Right lobe of liver (tissue), 6 donors: Measurements from ENCODE around the gene KIAA0513. TPM values are rescaled to one million over a fixed set of nuclear protein-coding genes. Genes with fewer than 3 reads are reported as not detected.
A peak's percentile ranks its signal among the peaks of the same experiment; 100 is the strongest.

Source experiments
- ATAC-seq, 4 donors: fragments of 200-7000 bp; cut with Tn5 transposase; one replicate each; pipeline ENCODE4 v1.9.1; 2020; ENCODE audit warnings: mild to moderate bottlenecking in 4 of 4, moderate library complexity in 4 of 4
- DNase-seq, 3 donors: peaks; one replicate each; pipeline ENCODE4 v3.0.0-alpha.2; 2020
- H3K27ac ChIP-seq, 3 donors: fragments of 200-600 bp; one replicate each; pipeline ENCODE4 v1.8.0; 2022
- H3K27me3 ChIP-seq, 2 donors: fragments of 200-600 bp; one replicate each; pipeline ENCODE4 v1.8.0; 2022
- H3K36me3 ChIP-seq, 4 donors: fragments of 200-600 bp; sonication (generic) in 1 of 4; one replicate each; pipeline versions ENCODE4 v1.5.1 to v1.8.0; 2017 to 2022; ENCODE audit warnings: control low read depth in 1 of 4
- H3K4me1 ChIP-seq, 4 donors: fragments of 200-600 bp; sonication (generic) in 1 of 4; one replicate each; pipeline versions ENCODE4 v1.5.1 to v1.8.0; 2017 to 2022; ENCODE audit warnings: control low read depth in 1 of 4
- H3K4me3 ChIP-seq, 3 donors: fragments of 200-600 bp; one replicate each; pipeline ENCODE4 v1.8.0; 2022
- H3K9me3 ChIP-seq, 4 donors: fragments of 200-600 bp; sonication (generic) in 1 of 4; one replicate each; pipeline versions ENCODE4 v1.5.1 to v1.8.0; 2017 to 2022; ENCODE audit warnings: control low read depth in 1 of 4
- CTCF ChIP-seq, 4 donors: fragments of 200-600 bp in 3 of 4; fragments of 450-650 bp in 1 of 4; IDR thresholded peaks; one replicate each; pipeline versions ENCODE4 v1.5.1 to v1.8.0; 2016 to 2022; ENCODE audit warnings: antibody characterized with exemption in 4 of 4, mild to moderate bottlenecking in 2 of 4
- POLR2A ChIP-seq: fragments of 450-650 bp; IDR thresholded peaks from one replicate; pipeline ENCODE4 v1.6.1; 2017; ENCODE audit warnings: antibody characterized with exemption, mild to moderate bottlenecking
- WGBS: methylation state at CpG from one replicate; pipeline ENCODE4 v1.1.6; 2018; ENCODE audit warnings: low coverage, low lambda C conversion rate; ENCODE audit not compliant: insufficient coverage; ENCODE audit errors: missing lambda C conversion rate; 5-methylcytosine and 5-hydroxymethylcytosine counted together
- intact Hi-C, 2 donors: fragments of 100-400 bp; cut with DNase I; formaldehyde crosslinking; loops; one replicate each; pipeline versions ENCODE4 v1.11.2 to v1.14.1; 2022
- total RNA-seq, 6 experiments: library from RNA; depleted of rRNA in 2 of 6; stranded (reverse); fragments of >200 nt in 2 of 6; fragmentation: NEBNext Ultra II Directional in 3 of 6; extraction: Animal tissue kit (Norgen Biotek cat#: 25700) in 3 of 6; gene quantifications; one replicate each; pipeline versions ENCODE4 v1.1.0 to v1.2.4, GENCODE V29; 2016 to 2023
- donor health status: DM: no; HTN: yes; CAD: no.
- donor health status: DM: no; HTN: no; CAD: no.
- donor health status: DM: no; HTN: no; CAD: no.
- donor health status: DM: no; HTN: yes; CAD: no.
- donor health status: DM: no; HTN: yes; CAD: no.

The KIAA0513 gene
- total RNA-seq, 6 experiments from 2014 or later, result 2.6 to 7.4 (median 4.7) TPM

- TF ChIP-seq POLR2A (no peak), CTCF (IDR thresholded peaks at IDR 0.05) (no peak)
- intact Hi-C loops, result no loop called here
- H3K4me1 ChIP-seq, result no peaks in the 10 kb centered on the region
- 83% methylated on average over 10 of the region's 11 CpGs for WGBS
- H3K27ac ChIP-seq, result no peak overlapping the region
- no peak overlapping the region for H3K4me3 ChIP-seq
- H3K9me3 ChIP-seq, result no peaks in the 10 kb centered on the region
- no peaks in the 10 kb centered on the region for H3K27me3 ChIP-seq
- ATAC-seq (peak in 1 of 4 donors; percentile 26), DNase-seq (peak in 1 of 3 donors; percentile 20)
- H3K36me3 ChIP-seq, result no peaks in the 10 kb centered on the region
Measured at GRCh38 chr16:85047867-85048455, 20.4 kb downstream of the KIAA0513 start.

GRCh38 chr16:85048921-85049562 lies 21.4 kb downstream of the KIAA0513 start:
- ATAC-seq, result no peak
- H3K27ac ChIP-seq, result no peak overlapping the region
- TF ChIP-seq CTCF (IDR thresholded peaks at IDR 0.05), result no peak
- TF ChIP-seq POLR2A, result no peak
- WGBS, result 86% methylated on average over 5 of the region's 17 CpGs
- H3K9me3 ChIP-seq, result no peaks in the 10 kb centered on the region
- peak in 1 of 3 donors; percentile 50 for DNase-seq
- H3K4me3 ChIP-seq, result no peak overlapping the region
- no peaks in the 10 kb centered on the region for H3K36me3 ChIP-seq
- no peaks in the 10 kb centered on the region for H3K27me3 ChIP-seq
- no peaks in the 10 kb centered on the region for H3K4me1 ChIP-seq
- intact Hi-C loops, result no loop called here

GRCh38 chr16:85049706-85050305 lies 22.2 kb downstream of the KIAA0513 start:
- H3K4me1 ChIP-seq, result peaks cover 0 to 2% (median 0%) of the 10 kb centered on the region in 4 donors
- no peak for DNase-seq
- WGBS, result 84% methylated on average over 5 of the region's 15 CpGs
- no peak for ATAC-seq
- H3K9me3 ChIP-seq, result no peaks in the 10 kb centered on the region
- TF ChIP-seq CTCF (IDR thresholded peaks at IDR 0.05) (no peak), POLR2A (no peak)
- no peaks in the 10 kb centered on the region for H3K27me3 ChIP-seq
- H3K27ac ChIP-seq, result no peak overlapping the region
- H3K4me3 ChIP-seq, result no peak overlapping the region
- intact Hi-C loops, result no loop called here
- no peaks in the 10 kb centered on the region for H3K36me3 ChIP-seq

GRCh38 chr16:85051067-85051581 lies 23.5 kb downstream of the KIAA0513 start:
- WGBS, result 62% methylated on average over 7 of the region's 8 CpGs

More at GRCh38 chr16:85051067-85051581, 23.5 kb downstream of the KIAA0513 start:
- no peak for DNase-seq
- Histone ChIP-seq H3K27me3 (no peaks in the 10 kb centered on the region), H3K27ac (no peak overlapping the region), H3K4me3 (no peak overlapping the region), H3K36me3 (no peaks in the 10 kb centered on the region), H3K4me1 (peaks cover 0 to 13% (median 0%) of the 10 kb centered on the region in 4 donors), H3K9me3 (no peaks in the 10 kb centered on the region)
- ATAC-seq, result no peak
- TF ChIP-seq POLR2A (no peak), CTCF (IDR thresholded peaks at IDR 0.05) (no peak)
- intact Hi-C loops, result no loop called here
